Measurements from ENCODE around the gene NTRK3. TPM values are rescaled to one million over a fixed set of nuclear protein-coding genes. Genes with fewer than 3 reads are reported as not detected.

NTRK3 gene
- total RNA-seq, 3 donors from 2014 or later (not counting 1 experiment from before 2014, with no cell fraction given): not detected

DNA sequence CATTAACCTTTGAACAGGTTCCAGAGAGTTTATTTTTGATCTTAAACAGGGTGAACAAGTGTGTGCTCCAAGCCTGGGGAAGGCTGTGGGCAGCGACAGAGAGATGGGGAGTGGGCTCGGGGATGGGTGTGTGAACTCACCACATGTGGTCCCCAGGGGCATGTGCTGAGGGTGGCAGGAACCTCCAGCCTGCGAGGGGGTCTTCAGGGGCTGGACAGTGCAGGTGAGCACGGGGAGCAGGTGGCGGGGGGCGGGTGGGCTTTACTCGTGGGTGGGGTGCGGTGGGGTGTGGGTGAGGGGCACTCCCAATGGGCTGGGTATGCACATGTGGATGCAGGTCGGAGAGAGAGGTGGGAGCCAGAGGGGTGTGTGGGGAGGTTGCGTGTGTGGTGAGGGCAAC is 9.6 kb upstream of the NTRK3 start:
- Histone ChIP-seq H3K27ac (ENCODE audit: low read length) (no peak overlapping the region), H3K4me1 (ENCODE audit: control insufficient read depth, insufficient read depth, low read length) (no peaks in the 10 kb centered on the region), H3K9me3 (ENCODE audit: control insufficient read depth, insufficient read depth, low read length) (no peaks in the 10 kb centered on the region), H3K36me3 (ENCODE audit: control insufficient read depth, insufficient read depth, low read length) (no peaks in the 10 kb centered on the region), H3K4me3 (ENCODE audit: low read length) (no peak overlapping the region), H3K27me3 (ENCODE audit: control insufficient read depth, insufficient read depth, low read length) (no peaks in the 10 kb centered on the region)
- no peaks in the 10 kb centered on the region for H3K36me3 Mint-ChIP-seq
- intact Hi-C loops (cut with micrococcal nuclease): no loop called here
- H3K4me3 Mint-ChIP-seq: no peak overlapping the region
- peaks cover 24 to 30% of the 10 kb centered on the region in 2 donors for H3K27me3 Mint-ChIP-seq (ENCODE audit: low read depth in 2 of 2)
- 85% methylated on average over 10 of the region's 10 CpGs for WGBS (ENCODE audit: insufficient coverage)
- ATAC-seq (no peak), DNase-seq (no peak)
- no peak overlapping the region for H3K27ac Mint-ChIP-seq
- H3K9me3 Mint-ChIP-seq: no peaks in the 10 kb centered on the region
- no peak for TF ChIP-seq CTCF (IDR thresholded peaks at IDR 0.05)
- H3K4me1 Mint-ChIP-seq: no peaks in the 10 kb centered on the region

DNA sequence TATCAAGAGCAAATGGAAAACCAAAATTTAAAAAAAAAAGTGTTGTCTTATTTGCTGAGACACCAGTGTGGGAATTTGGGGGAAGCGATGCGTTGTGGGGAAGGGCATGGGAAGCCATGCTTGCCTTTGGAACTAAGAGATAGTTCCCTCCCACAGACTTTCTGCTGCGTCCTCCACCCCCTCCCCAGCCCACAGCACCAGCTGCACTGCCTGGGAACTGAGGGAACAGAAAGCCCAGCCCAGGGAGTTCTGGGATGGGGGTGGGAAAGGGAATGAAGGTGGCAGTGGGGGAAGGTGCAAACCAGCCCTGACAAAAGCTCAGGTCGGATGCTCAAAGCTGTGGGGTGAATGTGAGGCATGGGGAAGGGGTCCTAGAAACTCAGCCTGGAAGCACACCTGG is 8.1 kb upstream of the NTRK3 start:
- Mint-ChIP-seq H3K27ac (no peak overlapping the region), H3K27me3 (ENCODE audit: low read depth in 2 of 2) (peaks cover 24 to 30% of the 10 kb centered on the region in 2 donors), H3K4me1 (no peaks in the 10 kb centered on the region), H3K36me3 (no peaks in the 10 kb centered on the region), H3K4me3 (no peak overlapping the region), H3K9me3 (no peaks in the 10 kb centered on the region)
- ATAC-seq (no peak), DNase-seq (no peak)
- TF ChIP-seq CTCF (IDR thresholded peaks at IDR 0.05): no peak
- WGBS (ENCODE audit: insufficient coverage): 59% methylated on average over 1 of the region's 4 CpGs
- Histone ChIP-seq H3K27ac (ENCODE audit: low read length) (no peak overlapping the region), H3K4me3 (ENCODE audit: low read length) (no peak overlapping the region), H3K9me3 (ENCODE audit: control insufficient read depth, insufficient read depth, low read length) (no peaks in the 10 kb centered on the region), H3K27me3 (ENCODE audit: control insufficient read depth, insufficient read depth, low read length) (no peaks in the 10 kb centered on the region), H3K4me1 (ENCODE audit: control insufficient read depth, insufficient read depth, low read length) (no peaks in the 10 kb centered on the region), H3K36me3 (ENCODE audit: control insufficient read depth, insufficient read depth, low read length) (no peaks in the 10 kb centered on the region)
- intact Hi-C loops (cut with micrococcal nuclease): no loop called here

DNA sequence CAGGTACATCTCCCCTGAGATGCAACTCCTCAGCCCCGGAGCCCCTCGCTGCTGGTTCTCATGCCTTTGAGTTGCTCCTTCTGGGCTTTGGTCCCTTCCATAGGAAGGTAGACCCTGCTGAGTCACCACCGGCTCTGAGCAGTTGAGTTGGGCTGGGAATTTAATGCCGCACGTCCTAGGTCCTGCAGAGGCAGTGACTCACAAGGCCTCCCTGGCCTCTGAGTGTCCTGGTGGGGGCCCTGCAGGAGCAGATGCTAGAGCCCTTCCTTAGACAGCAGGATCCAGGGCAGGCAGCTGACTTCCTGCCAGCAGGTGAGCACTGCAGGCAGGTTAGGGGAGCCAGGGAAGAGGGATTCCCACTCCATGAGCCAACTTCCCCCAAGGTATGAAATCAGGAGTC is 5.5 kb upstream of the NTRK3 start:
- intact Hi-C loops (cut with micrococcal nuclease): no loop called here
- ATAC-seq: no peak
- 83% methylated on average over 5 of the region's 5 CpGs for WGBS (ENCODE audit: insufficient coverage)

More for the DNA sequence above, 5.5 kb upstream of the NTRK3 start:
- H3K4me1 Mint-ChIP-seq: peaks cover 0 to 5% of the 10 kb centered on the region in 2 donors
- Histone ChIP-seq H3K36me3 (ENCODE audit: control insufficient read depth, insufficient read depth, low read length) (no peaks in the 10 kb centered on the region), H3K4me3 (ENCODE audit: low read length) (no peak overlapping the region), H3K27me3 (ENCODE audit: control insufficient read depth, insufficient read depth, low read length) (peaks cover 9% of the 10 kb centered on the region), H3K27ac (ENCODE audit: low read length) (no peak overlapping the region), H3K9me3 (ENCODE audit: control insufficient read depth, insufficient read depth, low read length) (no peaks in the 10 kb centered on the region), H3K4me1 (ENCODE audit: control insufficient read depth, insufficient read depth, low read length) (no peaks in the 10 kb centered on the region)
- no peak for DNase-seq
- H3K27ac Mint-ChIP-seq: no peak overlapping the region
- no peak overlapping the region for H3K4me3 Mint-ChIP-seq
- no peaks in the 10 kb centered on the region for H3K9me3 Mint-ChIP-seq
- H3K36me3 Mint-ChIP-seq: no peaks in the 10 kb centered on the region
- TF ChIP-seq CTCF (IDR thresholded peaks at IDR 0.05): no peak
- H3K27me3 Mint-ChIP-seq (ENCODE audit: low read depth in 2 of 2): peaks cover 39 to 56% of the 10 kb centered on the region in 2 donors
